Amniotic epithelial cell (primary cell): ENCODE measurements around the gene SETDB2.
A peak's percentile ranks its signal among the peaks of the same experiment; 100 is the strongest.

Experiments
- DNase-seq: peaks from one replicate; pipeline ENCODE4 v3.0.0-alpha.2; 2010; ENCODE audit warnings: low read depth

The SETDB2 gene

DNA sequence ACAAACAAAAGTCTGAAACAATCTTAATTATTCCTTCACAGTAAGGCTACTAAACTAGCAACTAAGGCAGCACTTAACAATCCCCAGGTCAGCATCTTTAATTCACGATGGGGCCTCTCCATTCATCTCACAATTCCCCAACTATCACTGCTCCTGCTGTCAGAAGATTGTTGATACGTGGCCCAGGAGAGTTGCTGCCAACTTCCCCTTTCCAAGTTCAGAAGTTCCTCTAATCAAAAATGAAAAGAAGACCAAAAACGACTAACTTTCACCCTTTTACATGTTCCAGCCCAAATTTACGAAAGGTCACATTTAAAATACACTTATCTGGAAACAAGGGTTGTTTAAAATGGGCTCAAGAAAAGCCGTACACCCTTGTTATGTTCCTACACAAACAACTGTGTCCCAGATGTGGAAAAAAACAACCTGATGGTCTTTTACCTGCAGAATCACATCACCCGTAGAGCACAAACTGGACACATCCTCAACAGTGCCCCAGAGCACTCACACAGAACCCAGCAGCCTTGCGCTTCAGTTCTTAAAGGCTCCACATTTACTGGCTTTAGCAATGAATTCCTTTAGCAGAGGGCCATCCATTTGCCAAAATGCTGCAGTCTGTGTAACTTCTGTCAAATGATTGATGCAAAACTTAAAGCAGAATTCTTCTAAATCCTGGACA is 89.7 kb downstream of the SETDB2 start:
- no peak for DNase-seq

DNA sequence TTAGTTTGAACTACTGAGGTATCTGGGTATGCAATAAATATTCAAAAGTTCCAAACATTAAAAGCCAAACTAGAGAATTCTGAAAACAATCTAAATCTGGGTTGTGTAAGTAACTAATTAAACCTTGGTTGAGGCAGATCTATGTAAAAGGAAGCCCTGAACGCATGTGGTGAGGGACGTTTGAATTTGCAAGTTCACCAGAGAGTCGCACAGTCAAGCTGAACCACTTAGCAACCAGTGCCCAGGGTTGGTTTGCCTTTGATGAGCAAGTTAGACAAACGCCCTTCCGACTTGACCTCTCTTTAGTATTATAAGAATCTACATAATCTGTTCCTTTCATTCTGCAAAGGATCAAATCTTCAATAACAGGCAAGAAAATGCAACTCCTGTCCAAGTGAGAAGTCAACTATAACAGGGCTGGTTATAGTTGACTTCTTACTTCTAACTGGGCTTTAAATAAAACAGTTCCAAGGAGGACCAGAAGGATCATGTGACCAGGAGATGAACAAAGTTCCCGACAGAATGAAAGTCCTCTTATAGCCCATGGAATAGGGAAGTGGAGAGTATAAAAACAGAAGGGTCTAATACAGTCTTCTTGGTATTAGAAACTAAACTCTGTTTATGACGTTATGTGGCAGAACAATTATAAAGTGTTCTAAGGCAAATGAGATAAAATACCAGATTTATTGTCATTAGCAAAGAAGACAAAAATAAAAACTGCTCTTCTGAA is 92.2 kb downstream of the SETDB2 start:
- no peak for DNase-seq

DNA sequence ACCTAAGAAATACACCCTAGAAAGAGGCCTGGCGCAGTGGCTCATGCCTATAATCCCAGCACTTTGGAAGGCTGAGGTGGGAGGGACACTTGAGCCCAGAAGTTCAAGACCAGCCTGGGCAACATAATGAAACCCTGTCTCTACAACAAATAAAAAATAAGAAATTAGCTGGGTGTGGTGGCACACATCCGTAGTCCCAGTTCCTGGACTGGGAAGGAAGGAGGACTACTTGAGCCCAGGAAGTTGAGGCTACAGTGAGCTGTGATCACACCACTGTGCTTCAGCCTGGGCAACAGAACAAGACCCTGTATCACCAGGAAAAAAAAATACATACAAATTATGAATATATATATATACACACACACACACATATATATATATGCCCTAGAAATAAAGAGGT is 94.3 kb downstream of the SETDB2 start:
- no peak for DNase-seq

DNA sequence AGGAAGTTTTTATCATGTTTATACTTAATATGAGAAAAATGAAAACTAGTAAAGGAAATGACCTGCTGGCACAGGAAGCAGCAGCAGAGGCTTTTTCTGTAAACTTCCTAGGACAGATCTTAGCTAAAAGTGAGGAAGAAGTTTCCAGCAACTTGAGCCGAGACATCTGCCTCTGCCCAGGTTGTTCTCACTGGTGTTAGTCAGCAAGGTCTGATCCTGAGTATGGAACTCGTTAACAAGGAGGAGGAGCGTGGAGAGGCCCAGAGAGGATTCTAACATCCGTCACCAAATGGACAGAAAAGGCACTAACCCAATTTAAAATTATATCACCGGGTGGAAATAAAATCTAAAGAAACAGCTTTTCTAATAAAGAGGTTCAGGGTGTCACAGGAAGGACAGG is 95.2 kb downstream of the SETDB2 start:
- DNase-seq = peak; percentile 19

DNA sequence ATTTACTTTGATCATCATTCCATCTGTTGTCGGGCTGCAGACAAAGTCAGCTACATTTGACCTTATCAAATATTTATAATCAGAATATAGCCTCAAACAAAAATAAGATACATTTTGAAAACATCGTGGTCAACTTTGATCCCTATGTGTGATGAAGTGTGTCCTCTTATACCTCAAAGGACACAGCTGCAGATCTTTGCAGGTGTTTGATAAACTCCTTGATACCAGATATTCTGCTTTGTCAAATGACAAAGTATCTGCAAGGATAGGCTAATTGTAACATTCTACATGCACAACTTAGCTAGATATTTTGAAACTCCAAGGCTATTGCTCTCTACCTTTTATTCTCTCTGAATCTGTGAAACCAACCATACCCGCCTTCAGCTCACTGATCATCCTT is 95.7 kb downstream of the SETDB2 start:
- DNase-seq = no peak

DNA sequence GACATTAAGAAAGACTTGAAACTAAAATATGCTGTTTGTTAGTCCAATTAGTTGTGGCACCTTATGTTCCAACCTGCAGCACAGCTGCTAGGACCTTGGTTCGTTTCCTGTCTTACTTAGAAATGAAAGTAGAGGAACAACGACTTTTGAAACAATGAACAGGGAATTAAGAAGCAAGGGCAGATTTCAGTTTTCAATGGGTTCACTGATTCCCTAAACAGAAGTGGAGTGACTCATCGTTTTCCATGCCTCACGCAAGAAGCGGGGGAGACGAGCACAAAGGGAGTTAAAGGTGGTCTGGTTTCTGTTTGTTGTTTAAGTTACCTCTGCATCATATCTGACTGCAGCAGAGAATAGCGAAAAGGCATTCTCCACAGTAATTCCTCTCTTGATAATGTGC is 96.5 kb downstream of the SETDB2 start:
- peak; percentile 91 for DNase-seq

DNA sequence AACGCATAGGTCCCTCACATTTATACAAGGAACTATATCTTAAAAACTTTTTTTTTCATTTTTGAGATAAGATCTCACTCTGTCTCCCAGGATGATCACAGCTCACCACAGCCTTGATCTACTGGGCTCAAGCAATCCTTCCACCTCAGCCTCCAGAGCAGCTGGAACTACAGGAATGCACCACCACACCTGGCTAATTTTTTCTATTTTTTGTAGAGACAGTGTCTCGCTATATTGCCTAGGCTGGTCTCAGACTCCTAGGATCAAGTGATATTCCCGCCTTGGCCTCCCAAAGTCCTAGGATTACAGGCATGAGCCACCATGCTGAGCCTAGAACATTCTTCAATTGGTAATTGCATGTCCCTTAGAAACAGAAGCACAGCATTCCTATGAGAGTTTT is 99.6 kb downstream of the SETDB2 start:
- DNase-seq = no peak
